GM12875 (cell line): ENCODE results near the gene CHST6.

Experiments used
- H3K4me3 ChIP-seq: one replicate; pipeline ENCODE4 v1.5.1; 2011; ENCODE audit warnings: low read depth, low read length, control low read depth
- TF ChIP-seq, protein P1 (sequence below): IDR thresholded peaks from 2 replicates; pipeline ENCODE4 v1.5.1; 2011; ENCODE audit warnings: low read depth, mild to moderate bottlenecking, control low read depth, inconsistent platforms, low read length, moderate library complexity, borderline replicate concordance; ENCODE audit not compliant: insufficient read depth

The CHST6 gene

GRCh38 chr16:75534560-75535205 is 39.4 kb upstream of the CHST6 start:
- no peak overlapping the region for H3K4me3 ChIP-seq
- TF ChIP-seq, protein P1, sequence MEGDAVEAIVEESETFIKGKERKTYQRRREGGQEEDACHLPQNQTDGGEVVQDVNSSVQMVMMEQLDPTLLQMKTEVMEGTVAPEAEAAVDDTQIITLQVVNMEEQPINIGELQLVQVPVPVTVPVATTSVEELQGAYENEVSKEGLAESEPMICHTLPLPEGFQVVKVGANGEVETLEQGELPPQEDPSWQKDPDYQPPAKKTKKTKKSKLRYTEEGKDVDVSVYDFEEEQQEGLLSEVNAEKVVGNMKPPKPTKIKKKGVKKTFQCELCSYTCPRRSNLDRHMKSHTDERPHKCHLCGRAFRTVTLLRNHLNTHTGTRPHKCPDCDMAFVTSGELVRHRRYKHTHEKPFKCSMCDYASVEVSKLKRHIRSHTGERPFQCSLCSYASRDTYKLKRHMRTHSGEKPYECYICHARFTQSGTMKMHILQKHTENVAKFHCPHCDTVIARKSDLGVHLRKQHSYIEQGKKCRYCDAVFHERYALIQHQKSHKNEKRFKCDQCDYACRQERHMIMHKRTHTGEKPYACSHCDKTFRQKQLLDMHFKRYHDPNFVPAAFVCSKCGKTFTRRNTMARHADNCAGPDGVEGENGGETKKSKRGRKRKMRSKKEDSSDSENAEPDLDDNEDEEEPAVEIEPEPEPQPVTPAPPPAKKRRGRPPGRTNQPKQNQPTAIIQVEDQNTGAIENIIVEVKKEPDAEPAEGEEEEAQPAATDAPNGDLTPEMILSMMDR, result no peak

- TF ChIP-seq, protein P1, result no peak
- no peak overlapping the region for H3K4me3 ChIP-seq
These were observed 37.5 kb upstream of the CHST6 start for GRCh38 chr16:75532791-75533190.

DNA sequence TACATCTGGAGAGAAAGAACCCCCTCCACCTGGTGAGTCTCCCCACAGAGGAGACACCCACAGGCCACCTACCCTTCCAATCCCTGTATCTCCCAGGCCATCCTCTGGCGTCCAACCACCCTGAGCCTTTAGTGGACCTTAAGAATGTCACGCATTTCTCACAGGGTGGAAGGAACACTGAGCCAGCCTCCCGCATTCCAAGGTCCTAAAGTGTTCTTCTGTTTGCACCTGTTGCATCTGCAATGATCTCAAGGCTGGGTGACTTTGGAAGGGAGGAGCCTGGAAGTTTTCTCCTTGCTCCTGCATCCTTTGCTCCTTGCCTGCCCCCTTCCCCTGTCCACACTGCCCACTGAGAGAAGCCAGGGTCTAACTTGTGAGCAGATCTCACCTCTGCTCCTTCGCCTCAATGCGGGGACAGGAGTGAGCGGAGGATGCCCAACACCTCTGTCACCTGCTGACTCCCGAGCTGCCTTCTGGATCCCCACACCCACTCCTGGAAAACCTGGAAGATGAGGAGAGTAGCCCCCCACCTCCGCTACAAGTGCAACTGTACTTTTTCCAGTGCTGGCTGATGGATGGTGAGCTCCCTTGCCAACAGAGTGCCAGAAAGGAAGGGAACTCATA is 37.0 kb upstream of the CHST6 start:
- H3K4me3 ChIP-seq, result no peak overlapping the region
- TF ChIP-seq, protein P1, result no peak

DNA sequence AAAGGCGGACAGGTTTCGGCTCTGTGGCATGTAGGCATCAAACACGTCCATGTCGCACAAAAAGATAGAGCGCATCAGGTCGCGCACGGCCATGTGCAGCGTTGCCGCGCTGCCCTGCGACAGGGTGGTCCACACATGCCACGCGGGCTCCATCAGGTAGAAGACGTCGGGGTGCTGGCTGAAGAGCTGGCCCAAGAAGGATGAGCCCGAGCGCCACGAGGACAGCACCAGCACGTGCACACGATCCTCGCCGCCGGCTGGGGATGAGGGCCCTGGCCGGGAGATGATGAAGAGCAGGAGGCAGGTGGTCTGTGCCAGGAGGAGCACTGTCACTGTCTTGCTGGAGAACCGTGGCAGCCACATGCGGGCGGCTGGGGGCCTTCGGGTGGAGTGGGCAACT is 34.7 kb upstream of the CHST6 start:
- TF ChIP-seq, protein P1, result no peak
- no peak overlapping the region for H3K4me3 ChIP-seq

- no peak overlapping the region for H3K4me3 ChIP-seq
- TF ChIP-seq, protein P1, result no peak
These were observed 34.0 kb upstream of the CHST6 start for GRCh38 chr16:75529056-75529905.

DNA sequence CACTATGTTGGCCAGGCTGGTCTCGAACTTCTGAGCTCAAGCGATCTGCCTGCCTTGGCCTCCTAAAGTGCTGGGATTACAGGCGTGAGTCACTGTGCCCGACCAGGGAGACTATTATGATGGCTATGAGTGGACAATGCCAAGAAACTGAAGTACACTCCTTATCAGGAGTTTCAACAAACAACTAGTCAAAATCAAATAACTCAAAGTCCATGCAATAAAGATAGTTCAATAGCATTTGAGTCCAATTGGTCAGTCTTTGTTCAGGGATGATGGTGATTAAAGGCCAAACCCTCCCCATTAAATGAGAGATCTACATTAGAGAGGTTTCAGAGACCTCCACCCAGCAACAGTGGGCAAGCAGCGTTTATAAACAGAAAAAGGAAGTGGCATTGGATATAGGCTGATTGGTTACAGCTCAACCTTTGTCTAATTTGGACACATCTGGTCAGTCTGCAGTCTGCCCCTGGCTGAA is 32.6 kb upstream of the CHST6 start:
- TF ChIP-seq, protein P1, result no peak
- H3K4me3 ChIP-seq, result no peak overlapping the region
